ENCODE results near the gene OR52K2.

DNA sequence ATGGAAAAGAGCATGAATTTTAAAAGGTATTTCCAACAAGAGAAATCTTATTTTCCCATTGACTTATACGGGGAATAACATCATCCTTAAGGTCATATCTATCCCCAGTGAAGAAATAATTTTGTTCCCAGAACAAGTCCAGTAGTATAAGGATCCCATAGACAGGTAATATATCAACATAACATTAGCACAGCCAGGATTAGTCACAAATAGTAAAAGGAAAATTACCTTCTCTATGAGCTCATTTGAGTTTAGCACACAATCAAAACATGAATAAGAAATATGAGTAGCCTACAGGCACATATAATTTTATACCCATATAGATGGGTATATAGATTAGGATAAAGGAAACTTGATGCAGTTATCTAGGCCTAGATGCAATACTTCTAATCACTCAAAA lies 30.5 kb downstream of the OR52K2 start:
- TF ChIP-seq SNAI2 (CRISPR knock-in tag; IDR thresholded peaks at IDR 0.05) (no peak), BACH2 (CRISPR knock-in tag; IDR thresholded peaks at IDR 0.05; ENCODE audit: borderline replicate concordance) (no peak), ZFP30 (CRISPR knock-in tag; IDR thresholded peaks at IDR 0.05) (no peak), RARB (CRISPR knock-in tag; IDR thresholded peaks at IDR 0.05) (no peak), ARNTL (CRISPR knock-in tag; IDR thresholded peaks at IDR 0.05; ENCODE audit: borderline replicate concordance, low read depth) (no peak), ISL1 (CRISPR knock-in tag; IDR thresholded peaks at IDR 0.05) (no peak), ZFP3 (CRISPR knock-in tag; IDR thresholded peaks at IDR 0.05) (no peak), ZNF70 (CRISPR knock-in tag; IDR thresholded peaks at IDR 0.05) (no peak)
- TF ChIP-seq, protein P1, sequence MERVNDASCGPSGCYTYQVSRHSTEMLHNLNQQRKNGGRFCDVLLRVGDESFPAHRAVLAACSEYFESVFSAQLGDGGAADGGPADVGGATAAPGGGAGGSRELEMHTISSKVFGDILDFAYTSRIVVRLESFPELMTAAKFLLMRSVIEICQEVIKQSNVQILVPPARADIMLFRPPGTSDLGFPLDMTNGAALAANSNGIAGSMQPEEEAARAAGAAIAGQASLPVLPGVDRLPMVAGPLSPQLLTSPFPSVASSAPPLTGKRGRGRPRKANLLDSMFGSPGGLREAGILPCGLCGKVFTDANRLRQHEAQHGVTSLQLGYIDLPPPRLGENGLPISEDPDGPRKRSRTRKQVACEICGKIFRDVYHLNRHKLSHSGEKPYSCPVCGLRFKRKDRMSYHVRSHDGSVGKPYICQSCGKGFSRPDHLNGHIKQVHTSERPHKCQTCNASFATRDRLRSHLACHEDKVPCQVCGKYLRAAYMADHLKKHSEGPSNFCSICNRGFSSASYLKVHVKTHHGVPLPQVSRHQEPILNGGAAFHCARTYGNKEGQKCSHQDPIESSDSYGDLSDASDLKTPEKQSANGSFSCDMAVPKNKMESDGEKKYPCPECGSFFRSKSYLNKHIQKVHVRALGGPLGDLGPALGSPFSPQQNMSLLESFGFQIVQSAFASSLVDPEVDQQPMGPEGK (CRISPR knock-in tag; IDR thresholded peaks at IDR 0.05; ENCODE audit: borderline replicate concordance): no peak
- TF ChIP-seq, protein P2, sequence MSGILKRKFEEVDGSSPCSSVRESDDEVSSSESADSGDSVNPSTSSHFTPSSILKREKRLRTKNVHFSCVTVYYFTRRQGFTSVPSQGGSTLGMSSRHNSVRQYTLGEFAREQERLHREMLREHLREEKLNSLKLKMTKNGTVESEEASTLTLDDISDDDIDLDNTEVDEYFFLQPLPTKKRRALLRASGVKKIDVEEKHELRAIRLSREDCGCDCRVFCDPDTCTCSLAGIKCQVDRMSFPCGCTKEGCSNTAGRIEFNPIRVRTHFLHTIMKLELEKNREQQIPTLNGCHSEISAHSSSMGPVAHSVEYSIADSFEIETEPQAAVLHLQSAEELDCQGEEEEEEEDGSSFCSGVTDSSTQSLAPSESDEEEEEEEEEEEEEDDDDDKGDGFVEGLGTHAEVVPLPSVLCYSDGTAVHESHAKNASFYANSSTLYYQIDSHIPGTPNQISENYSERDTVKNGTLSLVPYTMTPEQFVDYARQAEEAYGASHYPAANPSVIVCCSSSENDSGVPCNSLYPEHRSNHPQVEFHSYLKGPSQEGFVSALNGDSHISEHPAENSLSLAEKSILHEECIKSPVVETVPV (CRISPR knock-in tag; IDR thresholded peaks at IDR 0.05): no peak
- TF ChIP-seq, protein P3, sequence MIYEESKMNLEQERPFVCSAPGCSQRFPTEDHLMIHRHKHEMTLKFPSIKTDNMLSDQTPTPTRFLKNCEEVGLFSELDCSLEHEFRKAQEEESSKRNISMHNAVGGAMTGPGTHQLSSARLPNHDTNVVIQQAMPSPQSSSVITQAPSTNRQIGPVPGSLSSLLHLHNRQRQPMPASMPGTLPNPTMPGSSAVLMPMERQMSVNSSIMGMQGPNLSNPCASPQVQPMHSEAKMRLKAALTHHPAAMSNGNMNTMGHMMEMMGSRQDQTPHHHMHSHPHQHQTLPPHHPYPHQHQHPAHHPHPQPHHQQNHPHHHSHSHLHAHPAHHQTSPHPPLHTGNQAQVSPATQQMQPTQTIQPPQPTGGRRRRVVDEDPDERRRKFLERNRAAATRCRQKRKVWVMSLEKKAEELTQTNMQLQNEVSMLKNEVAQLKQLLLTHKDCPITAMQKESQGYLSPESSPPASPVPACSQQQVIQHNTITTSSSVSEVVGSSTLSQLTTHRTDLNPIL (CRISPR knock-in tag; IDR thresholded peaks at IDR 0.05; ENCODE audit: low read depth): no peak
- TF ChIP-seq, protein P4, sequence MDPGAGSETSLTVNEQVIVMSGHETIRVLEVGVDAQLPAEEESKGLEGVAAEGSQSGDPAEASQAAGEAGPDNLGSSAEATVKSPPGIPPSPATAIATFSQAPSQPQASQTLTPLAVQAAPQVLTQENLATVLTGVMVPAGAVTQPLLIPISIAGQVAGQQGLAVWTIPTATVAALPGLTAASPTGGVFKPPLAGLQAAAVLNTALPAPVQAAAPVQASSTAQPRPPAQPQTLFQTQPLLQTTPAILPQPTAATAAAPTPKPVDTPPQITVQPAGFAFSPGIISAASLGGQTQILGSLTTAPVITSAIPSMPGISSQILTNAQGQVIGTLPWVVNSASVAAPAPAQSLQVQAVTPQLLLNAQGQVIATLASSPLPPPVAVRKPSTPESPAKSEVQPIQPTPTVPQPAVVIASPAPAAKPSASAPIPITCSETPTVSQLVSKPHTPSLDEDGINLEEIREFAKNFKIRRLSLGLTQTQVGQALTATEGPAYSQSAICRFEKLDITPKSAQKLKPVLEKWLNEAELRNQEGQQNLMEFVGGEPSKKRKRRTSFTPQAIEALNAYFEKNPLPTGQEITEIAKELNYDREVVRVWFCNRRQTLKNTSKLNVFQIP (CRISPR knock-in tag; IDR thresholded peaks at IDR 0.05; ENCODE audit: borderline replicate concordance, low read depth): no peak

Data from SK-N-SH treated with all-trans-retinoic acid at 6 μM for 48 hours (cell line).